ENCODE results near the gene PKDREJ. TPM values are rescaled to one million over a fixed set of nuclear protein-coding genes. Genes with fewer than 3 reads are reported as not detected.

The PKDREJ gene
- total RNA-seq, 2 donors from 2014 or later = 0.68 TPM; not detected in 1

DNA sequence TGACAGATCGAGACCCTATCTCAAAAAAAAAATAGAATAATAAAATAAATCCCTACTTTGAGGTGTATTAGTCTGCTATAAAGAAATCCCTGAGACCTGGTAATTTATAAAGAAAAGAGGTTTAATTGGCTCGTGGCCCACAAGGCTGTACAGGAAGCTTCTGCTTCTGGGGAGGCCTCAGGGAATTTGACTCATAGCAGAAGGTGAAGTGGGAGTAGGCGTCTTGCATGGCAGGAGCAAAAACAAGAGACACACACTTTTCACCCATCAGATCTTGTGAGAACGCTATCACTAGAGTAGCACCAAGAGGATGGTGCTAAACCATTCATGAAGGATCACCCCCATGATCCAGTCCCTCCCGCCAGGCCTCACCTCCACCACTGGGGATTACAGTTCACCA is 42.2 kb downstream of the PKDREJ start:
- no peaks in the 10 kb centered on the region for H3K4me1 ChIP-seq (replicated peaks)
- no peak for DNase-seq (ENCODE audit: low spot score)
- H3K27me3 ChIP-seq (replicated peaks; ENCODE audit: insufficient read depth) = no peaks in the 10 kb centered on the region
- intact Hi-C loops (cut with DNase I) = no loop called here
- TF ChIP-seq POLR2AphosphoS5 (IDR thresholded peaks at IDR 0.05) (no peak), POLR2A (IDR thresholded peaks at IDR 0.05) (no peak)
- TF ChIP-seq, protein P1, sequence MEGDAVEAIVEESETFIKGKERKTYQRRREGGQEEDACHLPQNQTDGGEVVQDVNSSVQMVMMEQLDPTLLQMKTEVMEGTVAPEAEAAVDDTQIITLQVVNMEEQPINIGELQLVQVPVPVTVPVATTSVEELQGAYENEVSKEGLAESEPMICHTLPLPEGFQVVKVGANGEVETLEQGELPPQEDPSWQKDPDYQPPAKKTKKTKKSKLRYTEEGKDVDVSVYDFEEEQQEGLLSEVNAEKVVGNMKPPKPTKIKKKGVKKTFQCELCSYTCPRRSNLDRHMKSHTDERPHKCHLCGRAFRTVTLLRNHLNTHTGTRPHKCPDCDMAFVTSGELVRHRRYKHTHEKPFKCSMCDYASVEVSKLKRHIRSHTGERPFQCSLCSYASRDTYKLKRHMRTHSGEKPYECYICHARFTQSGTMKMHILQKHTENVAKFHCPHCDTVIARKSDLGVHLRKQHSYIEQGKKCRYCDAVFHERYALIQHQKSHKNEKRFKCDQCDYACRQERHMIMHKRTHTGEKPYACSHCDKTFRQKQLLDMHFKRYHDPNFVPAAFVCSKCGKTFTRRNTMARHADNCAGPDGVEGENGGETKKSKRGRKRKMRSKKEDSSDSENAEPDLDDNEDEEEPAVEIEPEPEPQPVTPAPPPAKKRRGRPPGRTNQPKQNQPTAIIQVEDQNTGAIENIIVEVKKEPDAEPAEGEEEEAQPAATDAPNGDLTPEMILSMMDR (IDR thresholded peaks at IDR 0.05) = no peak
- WGBS = 93% methylated on average over 5 of the region's 5 CpGs
- no peaks in the 10 kb centered on the region for H3K9me3 ChIP-seq
- H3K4me3 ChIP-seq = no peak overlapping the region
- H3K36me3 ChIP-seq = peaks cover 5 to 11% of the 10 kb centered on the region in 2 donors
- H3K27ac ChIP-seq = no peak overlapping the region

DNA sequence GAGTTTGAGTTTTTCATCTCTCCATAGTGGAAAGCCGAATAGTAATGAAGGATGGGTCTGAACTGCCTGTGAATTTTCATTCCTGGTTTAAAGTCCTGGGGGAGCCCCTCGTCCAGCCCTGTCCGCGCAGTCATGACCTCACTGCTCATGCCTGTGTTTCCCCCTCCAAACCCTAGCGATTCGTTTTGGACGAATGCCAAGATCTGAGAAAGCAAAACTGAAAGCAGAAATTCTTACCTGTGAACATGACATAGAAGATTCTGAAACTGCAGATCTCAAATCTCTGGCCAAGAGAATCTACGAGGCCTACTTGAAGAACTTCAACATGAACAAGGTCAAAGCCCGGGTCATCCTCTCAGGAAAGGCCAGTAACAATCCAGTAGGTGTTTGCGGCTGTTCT is 43.5 kb downstream of the PKDREJ start:
- Histone ChIP-seq H3K4me1 (replicated peaks) (no peaks in the 10 kb centered on the region), H3K27me3 (replicated peaks; ENCODE audit: insufficient read depth) (no peaks in the 10 kb centered on the region), H3K27ac (no peak overlapping the region), H3K36me3 (peaks cover 5 to 11% of the 10 kb centered on the region in 2 donors), H3K4me3 (no peak overlapping the region), H3K9me3 (no peaks in the 10 kb centered on the region)
- no peak for TF ChIP-seq POLR2AphosphoS5 (IDR thresholded peaks at IDR 0.05)
- TF ChIP-seq, protein P1 (IDR thresholded peaks at IDR 0.05) = no peak
- no peak for TF ChIP-seq POLR2A (IDR thresholded peaks at IDR 0.05)
- WGBS = 82% methylated on average over 10 of the region's 10 CpGs
- DNase-seq (ENCODE audit: low spot score) = no peak
- intact Hi-C loops (cut with DNase I) = no loop called here

DNA sequence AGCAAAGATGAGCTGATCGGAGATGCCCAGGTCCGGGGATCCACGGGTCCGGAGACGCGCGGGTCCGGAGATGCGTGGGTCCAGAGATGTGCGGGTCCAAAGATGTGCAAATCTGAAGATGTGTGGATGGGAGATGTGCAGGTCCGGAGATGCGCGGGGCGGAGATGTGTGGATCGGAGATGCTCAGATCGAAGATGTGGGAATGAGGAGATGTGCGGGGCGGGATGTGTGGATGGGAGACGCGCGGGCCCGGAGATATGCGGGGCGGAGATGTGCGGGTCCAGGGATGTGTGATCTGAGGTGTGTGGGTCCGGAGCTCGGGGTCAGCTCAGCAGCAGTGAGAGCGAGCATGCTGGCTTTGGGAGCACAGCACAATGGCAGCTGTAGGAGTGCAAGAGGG is 48.5 kb downstream of the PKDREJ start:
- WGBS = 97% methylated on average over 28 of the region's 28 CpGs
- no peak for TF ChIP-seq POLR2A (IDR thresholded peaks at IDR 0.05)
- TF ChIP-seq, protein P1 (IDR thresholded peaks at IDR 0.05) = no peak
- no peak for TF ChIP-seq POLR2AphosphoS5 (IDR thresholded peaks at IDR 0.05)
- H3K9me3 ChIP-seq = no peaks in the 10 kb centered on the region
- intact Hi-C loops (cut with DNase I) = no loop called here
- H3K4me3 ChIP-seq = no peak overlapping the region
- no peaks in the 10 kb centered on the region for H3K27me3 ChIP-seq (replicated peaks; ENCODE audit: insufficient read depth)
- no peaks in the 10 kb centered on the region for H3K4me1 ChIP-seq (replicated peaks)
- no peak overlapping the region for H3K27ac ChIP-seq
- H3K36me3 ChIP-seq = peaks cover 5 to 11% of the 10 kb centered on the region in 2 donors
- DNase-seq (ENCODE audit: low spot score) = no peak

DNA sequence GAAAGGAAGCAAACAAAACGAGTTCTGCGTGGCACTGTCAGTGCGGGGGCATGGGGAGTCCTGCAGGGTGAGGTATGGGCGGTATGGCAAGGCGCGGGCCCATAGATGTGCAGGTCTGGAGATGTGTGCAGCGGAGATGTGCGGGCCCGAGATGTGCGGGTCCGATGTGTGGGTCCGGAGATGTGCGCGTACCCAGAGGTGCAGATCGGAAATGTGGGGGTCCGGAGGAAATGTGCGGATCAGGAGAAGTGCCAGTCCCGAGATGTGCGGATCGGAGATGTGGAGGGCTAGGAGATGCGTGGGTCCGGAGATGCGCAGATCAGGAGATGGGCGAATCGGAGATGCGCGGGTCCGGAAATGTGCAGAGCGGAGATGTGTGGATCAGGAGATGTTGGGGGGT is 49.0 kb downstream of the PKDREJ start:
- H3K27ac ChIP-seq = no peak overlapping the region
- WGBS = 97% methylated on average over 29 of the region's 29 CpGs
- no peak overlapping the region for H3K4me3 ChIP-seq
- H3K9me3 ChIP-seq = no peaks in the 10 kb centered on the region
- peaks cover 5 to 11% of the 10 kb centered on the region in 2 donors for H3K36me3 ChIP-seq
- DNase-seq (ENCODE audit: low spot score) = no peak
- H3K27me3 ChIP-seq (replicated peaks; ENCODE audit: insufficient read depth) = no peaks in the 10 kb centered on the region
- TF ChIP-seq, protein P1 (IDR thresholded peaks at IDR 0.05) = no peak
- TF ChIP-seq POLR2AphosphoS5 (IDR thresholded peaks at IDR 0.05) = no peak
- TF ChIP-seq POLR2A (IDR thresholded peaks at IDR 0.05) = no peak
- H3K4me1 ChIP-seq (replicated peaks) = no peaks in the 10 kb centered on the region
- intact Hi-C loops (cut with DNase I) = no loop called here

DNA sequence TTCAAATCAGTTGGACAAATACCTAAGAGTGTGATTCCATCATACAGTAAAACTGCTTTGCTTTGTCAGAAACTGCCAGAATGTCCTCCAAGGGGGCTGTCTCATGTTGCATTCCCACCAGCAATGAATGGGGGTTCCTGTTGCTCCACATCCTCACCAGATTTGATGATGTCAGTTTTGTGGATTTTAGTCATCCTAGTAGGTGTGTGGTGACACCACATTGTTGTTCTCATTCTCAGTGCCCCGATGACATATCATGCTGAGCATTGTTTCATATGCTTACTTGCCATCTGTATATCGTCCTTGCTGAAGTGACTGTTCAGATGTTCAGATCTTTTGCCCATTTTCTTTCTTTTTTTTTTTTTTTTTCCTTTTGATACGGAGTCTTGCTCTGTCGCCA is 50.1 kb downstream of the PKDREJ start:
- H3K36me3 ChIP-seq = peaks cover 3 to 11% of the 10 kb centered on the region in 2 donors
- H3K4me1 ChIP-seq (replicated peaks) = no peaks in the 10 kb centered on the region
- no peak for DNase-seq (ENCODE audit: low spot score)
- H3K4me3 ChIP-seq = no peak overlapping the region
- H3K9me3 ChIP-seq = no peaks in the 10 kb centered on the region
- intact Hi-C loops (cut with DNase I) = no loop called here
- no peaks in the 10 kb centered on the region for H3K27me3 ChIP-seq (replicated peaks; ENCODE audit: insufficient read depth)
- TF ChIP-seq POLR2AphosphoS5 (IDR thresholded peaks at IDR 0.05) (no peak), POLR2A (IDR thresholded peaks at IDR 0.05) (no peak)
- TF ChIP-seq, protein P1 (IDR thresholded peaks at IDR 0.05) = no peak
- no peak overlapping the region for H3K27ac ChIP-seq
- 98% methylated on average over 4 of the region's 4 CpGs for WGBS

All from prostate gland (tissue), 2 donors.